Measurements from ENCODE around the gene FRAS1.
"Not testable (repeated sequence)": the region's sequence is repeated elsewhere in the genome, so short reads cannot be mapped to it uniquely, and the experiment has no call there.

FRAS1 gene

GRCh38 chr4:78174891-78175290 is 117.8 kb downstream of the FRAS1 start:
- DNase-seq: no peak

DNA sequence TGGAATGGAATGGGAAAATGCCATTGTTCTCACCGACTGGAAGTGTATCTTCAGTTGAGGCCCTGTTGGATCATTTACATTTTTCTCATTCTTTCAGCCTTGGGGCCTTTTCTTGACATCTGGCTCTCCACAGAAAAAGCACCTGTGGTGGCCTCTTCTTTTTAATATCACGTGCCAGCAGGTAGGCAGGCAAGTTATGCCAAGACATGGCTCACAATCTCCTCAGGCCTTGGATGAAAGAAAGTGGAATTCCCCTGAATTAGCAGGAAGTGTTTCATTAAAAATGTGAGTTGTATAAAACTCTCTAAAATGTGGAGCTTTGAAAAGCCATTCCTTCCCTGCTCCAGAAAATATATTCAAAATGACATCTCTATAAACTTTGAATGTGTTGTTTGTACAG is 122.1 kb downstream of the FRAS1 start:
- no peak for DNase-seq

- not testable (repeated sequence) for DNase-seq
Observed at GRCh38 chr4:78181681-78182234, 124.6 kb downstream of the FRAS1 start.

DNA sequence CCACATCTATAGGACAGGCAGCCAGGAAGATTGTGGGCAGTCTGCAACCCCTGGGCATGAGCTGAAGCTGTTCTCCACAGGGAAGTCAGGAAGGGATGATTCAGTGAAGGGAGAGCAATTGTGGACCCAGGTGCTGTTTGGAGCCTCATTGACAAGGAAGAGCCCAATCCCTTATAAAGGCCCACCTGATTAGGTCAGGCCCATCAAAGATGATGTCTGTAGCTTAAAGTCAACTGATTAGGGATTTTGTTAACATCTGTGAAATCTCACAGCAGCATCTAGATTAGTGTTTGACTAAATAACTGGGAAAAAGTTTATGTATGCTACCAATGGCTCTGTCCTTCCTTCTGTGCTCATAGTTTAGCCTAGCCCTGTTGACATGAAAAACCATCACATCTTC is 127.5 kb downstream of the FRAS1 start:
- no peak for DNase-seq

DNA sequence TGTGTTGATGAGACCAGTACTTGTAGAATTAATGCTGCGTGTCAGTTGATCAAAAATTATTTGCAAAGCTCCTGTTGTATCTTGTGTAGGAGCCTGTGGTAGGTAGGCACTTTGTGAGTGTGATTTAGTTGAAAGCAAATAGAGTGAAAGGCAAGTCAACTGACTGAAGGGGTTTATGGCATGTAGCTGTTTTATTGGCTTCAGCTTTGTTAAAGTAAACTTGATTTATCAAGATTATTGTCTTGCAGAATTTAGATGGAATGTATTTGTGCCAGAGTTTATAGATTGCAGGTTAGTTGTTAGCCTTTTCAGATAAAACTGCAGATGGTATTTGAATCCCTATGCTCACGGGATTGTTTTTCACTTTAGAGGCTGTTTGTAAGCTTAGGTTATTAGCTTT is 128.0 kb downstream of the FRAS1 start:
- no peak for DNase-seq

GRCh38 chr4:78186597-78187543 is 129.7 kb downstream of the FRAS1 start:
- DNase-seq: no peak

- DNase-seq: no peak
Observed at GRCh38 chr4:78190068-78190467, 132.9 kb downstream of the FRAS1 start.

DNA sequence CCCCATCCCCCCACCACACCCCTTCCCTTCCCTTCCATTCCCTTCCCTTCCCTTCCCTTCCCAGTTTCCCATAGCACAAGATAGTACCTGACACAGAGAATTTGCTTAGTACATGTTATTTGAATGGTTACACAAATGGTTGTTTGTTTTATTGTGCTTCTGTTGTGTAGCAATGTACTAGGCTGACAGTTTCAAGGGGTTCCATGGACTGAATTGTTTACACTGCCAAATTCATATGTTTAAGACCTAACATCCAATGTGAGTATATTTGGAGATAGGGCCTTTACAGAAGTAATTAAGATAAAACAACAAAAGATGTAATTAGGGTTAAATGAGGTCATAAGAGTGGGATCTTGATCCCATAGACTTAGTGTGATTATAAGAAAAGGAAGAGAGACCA is 133.5 kb downstream of the FRAS1 start:
- no peak for DNase-seq

DNA sequence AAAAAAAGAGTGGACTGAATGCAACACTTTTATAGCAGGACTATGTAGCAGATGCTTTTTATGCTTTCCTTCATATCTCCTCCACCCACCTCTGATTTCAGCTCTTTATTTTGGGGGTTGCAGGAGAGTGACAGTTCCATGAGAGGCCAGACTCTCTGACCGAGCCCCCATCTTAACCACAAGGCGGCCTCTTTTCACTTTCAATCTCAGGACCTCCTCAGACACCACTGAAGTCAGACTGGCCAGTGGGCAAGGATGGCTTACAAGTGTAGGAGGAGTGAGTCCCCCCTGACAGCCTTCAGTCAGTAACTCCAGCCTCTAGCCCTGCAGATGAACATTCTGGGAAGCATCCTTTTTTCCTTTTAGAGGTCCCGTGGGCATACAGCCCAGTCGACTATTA is 140.8 kb downstream of the FRAS1 start:
- no peak for DNase-seq

DNA sequence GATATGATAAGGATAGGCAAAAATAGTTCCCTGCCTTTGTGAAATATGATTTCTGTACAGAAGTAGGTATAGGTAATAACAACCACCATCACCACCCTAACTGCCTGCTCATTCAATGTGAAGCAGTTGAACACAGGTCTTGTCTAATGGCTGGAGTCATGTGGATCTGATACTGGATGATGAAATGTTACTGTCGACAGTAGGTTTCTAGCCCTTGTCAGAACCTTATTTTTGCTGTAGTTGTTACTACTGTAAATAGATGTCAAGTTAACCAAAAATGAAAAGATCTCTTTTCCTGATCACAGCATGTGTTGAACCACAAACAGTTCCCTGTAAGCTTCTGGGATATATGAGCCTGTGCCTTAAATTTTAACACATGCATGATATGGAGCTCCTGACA is 142.9 kb downstream of the FRAS1 start:
- no peak for DNase-seq

- DNase-seq: no peak
Observed at GRCh38 chr4:78200949-78201348, 143.8 kb downstream of the FRAS1 start.

DNA sequence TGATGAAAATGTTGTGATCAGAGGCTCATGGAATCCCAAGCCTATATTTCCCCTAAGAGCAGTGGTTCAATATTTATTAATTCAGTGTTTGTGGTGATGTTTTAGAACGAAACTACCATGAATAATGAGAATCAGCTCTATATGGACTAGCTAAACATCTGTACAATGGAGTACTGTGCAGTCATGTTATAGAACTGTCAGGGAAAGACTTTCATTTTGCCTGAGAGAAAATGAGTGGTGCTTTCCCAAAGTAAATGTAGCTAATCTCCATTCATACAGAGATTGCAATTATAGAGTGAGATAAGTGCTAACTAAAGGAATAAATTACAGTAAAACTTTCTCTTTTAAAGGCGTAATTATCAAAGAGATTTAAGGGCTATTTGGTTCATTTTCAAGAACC is 147.1 kb downstream of the FRAS1 start:
- no peak for DNase-seq

DNA sequence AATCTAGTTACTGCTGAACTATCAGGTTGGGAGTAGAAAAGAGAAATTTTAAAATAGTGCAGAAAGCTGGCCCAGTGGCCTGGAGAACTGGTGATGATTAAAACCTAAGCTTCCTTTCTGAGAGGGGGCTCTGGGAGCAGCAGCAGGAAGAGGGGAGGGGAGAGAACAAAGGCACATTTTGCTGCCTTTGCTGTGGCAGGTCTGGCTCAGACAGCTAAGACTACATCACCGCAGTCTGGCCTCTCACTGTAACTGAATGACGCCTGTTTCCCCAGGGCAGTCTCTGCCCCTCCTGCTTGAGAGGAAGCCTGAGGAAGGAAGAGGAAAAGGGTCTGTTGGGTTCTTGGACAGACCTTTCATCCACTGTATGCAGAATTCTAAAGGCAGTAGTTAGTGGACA is 148.5 kb downstream of the FRAS1 start:
- no peak for DNase-seq

GRCh38 chr4:78207541-78207940 is 150.4 kb downstream of the FRAS1 start:
- no peak for DNase-seq

DNA sequence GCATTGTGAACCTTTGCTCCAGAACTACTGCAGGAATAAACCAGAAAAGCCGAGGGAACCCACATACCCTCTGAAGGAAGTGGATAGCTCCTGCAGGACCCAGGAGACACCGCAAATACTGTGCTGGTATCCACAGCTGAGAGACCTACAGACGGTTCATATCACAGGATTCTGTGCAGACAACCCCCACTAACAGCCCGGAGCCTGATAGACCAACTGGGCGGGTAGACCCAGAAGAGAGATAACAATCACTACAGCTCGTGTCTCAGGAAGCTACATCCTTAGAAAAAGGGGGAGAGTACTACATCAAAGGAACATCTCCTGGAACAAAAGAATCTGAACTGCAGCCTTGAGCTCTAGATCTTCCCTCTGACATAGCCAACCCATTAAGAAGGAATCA is 150.8 kb downstream of the FRAS1 start:
- no peak for DNase-seq

DNA sequence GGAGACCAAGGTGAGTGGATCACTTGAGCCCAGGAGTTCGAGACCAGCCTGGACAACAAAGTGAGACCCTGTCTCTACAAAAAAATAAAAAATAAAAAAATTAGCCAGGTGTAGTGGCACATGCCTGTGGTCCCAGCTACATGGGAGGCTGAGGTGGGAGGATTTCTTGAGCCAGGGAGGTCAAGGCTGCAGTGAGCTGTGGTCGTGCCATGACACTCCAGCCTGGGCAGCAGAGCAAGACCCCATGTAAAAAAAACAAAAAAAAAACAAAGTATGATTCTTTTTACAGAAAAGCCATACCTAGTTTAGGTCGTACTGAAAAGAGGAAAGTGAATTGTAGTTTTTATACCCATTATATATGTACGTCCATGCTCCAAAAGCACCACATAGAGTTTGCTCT is 151.8 kb downstream of the FRAS1 start:
- DNase-seq: not testable (repeated sequence)

- no peak for DNase-seq
Observed at GRCh38 chr4:78210694-78211410, 153.7 kb downstream of the FRAS1 start.

GRCh38 chr4:78213218-78213617 is 156.1 kb downstream of the FRAS1 start:
- no peak for DNase-seq

GRCh38 chr4:78214078-78214477 is 157.0 kb downstream of the FRAS1 start:
- no peak for DNase-seq

- no peak for DNase-seq
Observed at GRCh38 chr4:78217557-78217956, 160.4 kb downstream of the FRAS1 start.

- no peak for DNase-seq
Observed at GRCh38 chr4:78218260-78218659, 161.1 kb downstream of the FRAS1 start.

GRCh38 chr4:78219825-78220224 is 162.7 kb downstream of the FRAS1 start:
- DNase-seq: no peak

DNA sequence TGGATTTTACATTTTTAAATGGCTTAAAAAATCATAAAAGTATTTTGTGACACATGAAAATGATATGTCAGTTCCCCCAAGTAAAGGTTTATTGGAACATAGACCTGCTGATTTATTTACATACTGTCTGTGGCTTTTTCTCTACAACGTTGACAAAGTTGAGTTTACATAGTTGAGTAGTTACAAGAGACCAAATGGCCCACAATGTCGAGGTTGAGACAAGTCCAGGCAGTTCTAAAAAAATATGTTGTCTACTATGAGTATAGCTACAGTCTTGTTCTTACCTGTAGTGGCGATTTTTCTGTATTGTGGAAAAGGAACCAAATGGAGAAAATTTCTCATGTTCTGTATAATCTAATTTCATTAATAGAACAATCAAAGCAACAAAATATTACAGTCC is 163.2 kb downstream of the FRAS1 start:
- DNase-seq: no peak
